B cell (primary cell): ENCODE measurements around the gene IBTK. TPM values are rescaled to one million over a fixed set of nuclear protein-coding genes. Genes with fewer than 3 reads are reported as not detected.

Experiments used
- ATAC-seq: fragments of 200-7000 bp; cut with Tn5 transposase; one replicate; pipeline ENCODE4 v1.10.0; 2021; ENCODE audit warnings: low read depth, mild to moderate bottlenecking, moderate number of reproducible peaks, moderate library complexity
- CTCF ChIA-PET: fragments of 350-600 bp; sonication (Branson Sonifier 250); formaldehyde crosslinking; loops from one replicate; lab custom pipeline; 2021; ENCODE audit warnings: antibody characterized with exemption, inconsistent platforms; lab: Charles Lee
- POLR2A ChIA-PET: fragments of 350-600 bp; sonication (Branson Sonifier 250); formaldehyde crosslinking; loops from one replicate; lab custom pipeline; 2021; ENCODE audit warnings: antibody characterized with exemption; lab: Charles Lee
- DNase-seq: peaks from one replicate; pipeline ENCODE4 v3.0.0; 2013
- H2AFZ ChIP-seq: 2 replicates; pipeline ENCODE4 v1.6.1; 2012; ENCODE audit warnings: mild to moderate bottlenecking, low read depth, low read length; ENCODE audit not compliant: insufficient read depth, poor library complexity, severe bottlenecking
- H3K27ac ChIP-seq, 2 donors: 1 replicate in 1 of 2; 2 replicates in 1 of 2; pipeline ENCODE4 v1.5.1; 2012 to 2013; ENCODE audit warnings: low read length in 2 of 2, mild to moderate bottlenecking in 2 of 2, moderate library complexity in 1 of 2
- H3K27me3 ChIP-seq, 4 experiments: fragments of 200-600 bp in 1 of 4; sonication (generic) in 1 of 4; replicated peaks in 1 of 4; 1 replicate in 2 of 4; 2 replicates in 2 of 4; pipeline versions ENCODE4 v1.6.1 to v1.7.0; 2013 to 2016; ENCODE audit warnings: low read length in 3 of 4, mild to moderate bottlenecking in 2 of 4, mixed read lengths in 1 of 4, moderate library complexity in 1 of 4; ENCODE audit not compliant: insufficient read depth in 4 of 4, control insufficient read depth in 3 of 4; ENCODE audit errors: control extremely low read depth in 1 of 4
- H3K36me3 ChIP-seq, 2 experiments: replicated peaks in 1 of 2; 1 replicate in 1 of 2; 2 replicates in 1 of 2; pipeline versions ENCODE4 v1.6.1 to v1.7.1; 2013; ENCODE audit warnings: low read length in 1 of 2; ENCODE audit not compliant: insufficient read depth in 2 of 2, control insufficient read depth in 1 of 2; ENCODE audit errors: control extremely low read depth in 1 of 2, extremely low read depth in 1 of 2
- H3K4me1 ChIP-seq, 2 donors: fragments of 200-600 bp in 1 of 2; sonication (generic) in 1 of 2; 1 replicate in 1 of 2; 2 replicates in 1 of 2; pipeline versions ENCODE4 v1.5.1 to v1.6.1; 2013 to 2017; ENCODE audit warnings: low read length in 2 of 2; ENCODE audit not compliant: control insufficient read depth in 2 of 2, insufficient read depth in 2 of 2
- H3K4me2 ChIP-seq: replicated peaks from 2 replicates; pipeline ENCODE3; 2012; ENCODE audit warnings: mild to moderate bottlenecking, low read depth, low read length; ENCODE audit not compliant: poor library complexity, severe bottlenecking
- H3K4me3 ChIP-seq, 5 experiments: fragments of 200-600 bp in 1 of 5; sonication (generic) in 1 of 5; 1 replicate in 3 of 5; 2 replicates in 2 of 5; pipeline versions ENCODE4 v1.5.1 to v1.7.0; 2011 to 2016; ENCODE audit warnings: low read length in 4 of 5, mild to moderate bottlenecking in 4 of 5, low read depth in 2 of 5, control low read depth in 1 of 5, moderate library complexity in 1 of 5; ENCODE audit not compliant: insufficient read depth in 1 of 5; ENCODE audit errors: control extremely low read depth in 1 of 5, extremely low read depth in 1 of 5
- H3K79me2 ChIP-seq: fragments of 200-600 bp; sonication (generic); one replicate; pipeline ENCODE4 v1.6.0; 2016; ENCODE audit warnings: low read length; ENCODE audit not compliant: control insufficient read depth, insufficient read depth
- H3K9ac ChIP-seq: fragments of 200-600 bp; sonication (generic); 2 replicates; pipeline ENCODE4 v1.6.1; 2017; ENCODE audit warnings: mild to moderate bottlenecking, low read length, moderate library complexity
- H3K9me3 ChIP-seq, 3 donors: one replicate each; pipeline versions ENCODE4 v1.6.1 to v1.7.1; 2013; ENCODE audit warnings: low read length in 2 of 3; ENCODE audit not compliant: control insufficient read depth in 2 of 3, insufficient read depth in 1 of 3; ENCODE audit errors: control extremely low read depth in 1 of 3
- H4K20me1 ChIP-seq: 2 replicates; pipeline ENCODE4 v1.6.0; 2012; ENCODE audit warnings: mild to moderate bottlenecking, low read length; ENCODE audit not compliant: insufficient read depth, control insufficient read depth, poor library complexity, severe bottlenecking
- H3K27ac Mint-ChIP-seq: one replicate; pipeline ENCODE4 v1.8.0; 2021; ENCODE audit warnings: mixed read lengths
- H3K27me3 Mint-ChIP-seq: one replicate; pipeline ENCODE4 v1.8.0; 2021; ENCODE audit warnings: mixed read lengths
- H3K4me1 Mint-ChIP-seq: one replicate; pipeline ENCODE4 v1.8.0; 2021; ENCODE audit warnings: mixed read lengths
- H3K4me3 Mint-ChIP-seq: one replicate; pipeline ENCODE4 v1.8.0; 2021; ENCODE audit warnings: mixed read lengths
- H3K9me3 Mint-ChIP-seq: one replicate; pipeline ENCODE4 v1.8.0; 2022; ENCODE audit warnings: mixed read lengths; ENCODE audit not compliant: insufficient read depth
- CTCF ChIP-seq: fragments of 200-600 bp; IDR thresholded peaks from one replicate; pipeline ENCODE4 v1.8.0; 2022; ENCODE audit warnings: antibody characterized with exemption, mild to moderate bottlenecking
- EZH2 ChIP-seq: IDR thresholded peaks from 2 replicates; pipeline ENCODE4 v1.6.1; 2012; ENCODE audit warnings: borderline replicate concordance, low read depth, mild to moderate bottlenecking, moderate library complexity, low read length; ENCODE audit not compliant: insufficient read depth, poor library complexity, severe bottlenecking
- WGBS: methylation state at CpG from one replicate; pipeline ENCODE4 v1.1.5; 2013; ENCODE audit warnings: missing lambda C conversion rate; ENCODE audit not compliant: insufficient coverage; 5-methylcytosine and 5-hydroxymethylcytosine counted together
- intact Hi-C: fragments of 100-400 bp; cut with micrococcal nuclease; formaldehyde crosslinking; loops from one replicate; pipeline ENCODE4 v1.10.0; 2022
- polyA plus RNA-seq: library from polyadenylated mRNA; depleted of rRNA; stranded (reverse); fragments of >200 nt; gene quantifications from 2 replicates; pipeline ENCODE4 v1.2.3, GENCODE V29; 2012
- total RNA-seq, 2 donors: library from RNA; stranded (reverse); fragments of 120-200 nt in 1 of 2; gene quantifications; 1 replicate in 1 of 2; 2 replicates in 1 of 2; pipeline versions ENCODE4 v1.2.3 to v1.2.4, GENCODE V29; 2013 to 2022

The IBTK gene
- total and polyA plus RNA-seq, 2 donors (not counting 1 experiment from before 2014, with no cell fraction given) = 4.4 to 28.3 TPM

GRCh38 chr6:82142524-82142923 lies 105.0 kb downstream of the IBTK start:
- H3K4me1 ChIP-seq = no peaks in the 10 kb centered on the region
- no peaks in the 10 kb centered on the region for H3K9me3 ChIP-seq
- no peaks in the 10 kb centered on the region for H3K27me3 ChIP-seq
- H3K9me3 Mint-ChIP-seq = no peaks in the 10 kb centered on the region
- no peak overlapping the region for H3K27ac Mint-ChIP-seq
- no peak overlapping the region for H3K4me2 ChIP-seq
- no peak overlapping the region for H3K4me3 ChIP-seq
- intact Hi-C loops = no loop called here
- H4K20me1 ChIP-seq = no peaks in the 10 kb centered on the region
- H3K4me1 Mint-ChIP-seq = no peaks in the 10 kb centered on the region
- no peak for DNase-seq
- H3K27ac ChIP-seq = no peak overlapping the region
- no peak for TF ChIP-seq EZH2
- TF ChIP-seq CTCF = no peak
- no CpG with 5 or more reads among the region's 4 CpGs for WGBS
- no peaks in the 10 kb centered on the region for H3K79me2 ChIP-seq
- ChIA-PET CTCF (no interaction called here), POLR2A (no interaction called here)
- H2AFZ ChIP-seq = no peak overlapping the region
- H3K4me3 Mint-ChIP-seq = no peak overlapping the region
- H3K9ac ChIP-seq = no peak overlapping the region
- no peaks in the 10 kb centered on the region for H3K27me3 Mint-ChIP-seq
- H3K36me3 ChIP-seq = no peaks in the 10 kb centered on the region
- no peak for ATAC-seq

GRCh38 chr6:82138075-82138791 lies 109.3 kb downstream of the IBTK start:
- Histone ChIP-seq H3K4me1 (no peaks in the 10 kb centered on the region), H3K4me3 (no peak overlapping the region), H3K79me2 (no peaks in the 10 kb centered on the region), H3K9ac (no peak overlapping the region), H3K27ac (no peak overlapping the region), H4K20me1 (no peaks in the 10 kb centered on the region), H3K27me3 (no peaks in the 10 kb centered on the region), H3K9me3 (no peaks in the 10 kb centered on the region), H3K4me2 (no peak overlapping the region), H3K36me3 (no peaks in the 10 kb centered on the region), H2AFZ (no peak overlapping the region)
- POLR2A ChIA-PET = no interaction called here
- Mint-ChIP-seq H3K4me3 (no peak overlapping the region), H3K27ac (no peak overlapping the region), H3K9me3 (no peaks in the 10 kb centered on the region), H3K4me1 (no peaks in the 10 kb centered on the region), H3K27me3 (no peaks in the 10 kb centered on the region)
- intact Hi-C loops = no loop called here
- CTCF ChIA-PET = no interaction called here
- ATAC-seq (no peak), DNase-seq (no peak)
- no peak for TF ChIP-seq EZH2
- TF ChIP-seq CTCF = no peak
- 86% methylated on average over 7 of the region's 8 CpGs for WGBS
